GM18909 (cell line): ENCODE results near the gene UBAC1.

ENCODE experiments used
- ATAC-seq: cut with Tn5 transposase; IDR thresholded peaks from one replicate; pipeline ENCODE4 v1.9.1; 2021; ENCODE audit warnings: mild to moderate bottlenecking; ENCODE audit not compliant: unreplicated experiment, poor library complexity

UBAC1 gene

DNA sequence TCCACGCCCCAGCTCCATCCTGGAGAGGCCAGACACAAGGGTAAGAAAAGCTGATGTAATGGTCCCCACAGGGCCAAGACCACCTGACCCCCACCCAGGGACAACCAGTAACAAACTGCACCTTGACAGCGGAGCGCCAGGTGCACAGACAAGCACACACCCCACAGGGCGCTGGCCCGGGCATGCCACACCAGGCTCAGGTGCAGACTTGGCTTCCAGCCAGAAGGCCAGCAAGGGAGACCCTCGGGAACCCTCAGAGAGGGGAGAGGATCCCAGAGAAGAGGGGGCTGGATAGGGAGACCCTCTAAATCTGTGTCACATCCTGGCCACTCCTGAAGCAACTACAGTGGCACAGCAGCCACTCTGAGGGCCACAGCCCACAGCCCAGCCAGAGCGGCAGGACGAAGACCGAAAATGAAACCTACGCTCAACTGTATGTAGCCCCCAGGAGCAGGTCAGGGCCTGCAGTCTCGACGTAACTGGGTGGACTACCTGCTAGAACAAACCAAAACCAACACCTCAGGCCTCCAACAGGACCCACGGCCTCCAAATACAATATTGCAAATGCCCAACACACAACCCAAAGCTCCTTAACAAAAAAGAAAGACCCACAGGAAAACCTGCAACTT lies 72.3 kb downstream of the UBAC1 start:
- no peak for ATAC-seq

DNA sequence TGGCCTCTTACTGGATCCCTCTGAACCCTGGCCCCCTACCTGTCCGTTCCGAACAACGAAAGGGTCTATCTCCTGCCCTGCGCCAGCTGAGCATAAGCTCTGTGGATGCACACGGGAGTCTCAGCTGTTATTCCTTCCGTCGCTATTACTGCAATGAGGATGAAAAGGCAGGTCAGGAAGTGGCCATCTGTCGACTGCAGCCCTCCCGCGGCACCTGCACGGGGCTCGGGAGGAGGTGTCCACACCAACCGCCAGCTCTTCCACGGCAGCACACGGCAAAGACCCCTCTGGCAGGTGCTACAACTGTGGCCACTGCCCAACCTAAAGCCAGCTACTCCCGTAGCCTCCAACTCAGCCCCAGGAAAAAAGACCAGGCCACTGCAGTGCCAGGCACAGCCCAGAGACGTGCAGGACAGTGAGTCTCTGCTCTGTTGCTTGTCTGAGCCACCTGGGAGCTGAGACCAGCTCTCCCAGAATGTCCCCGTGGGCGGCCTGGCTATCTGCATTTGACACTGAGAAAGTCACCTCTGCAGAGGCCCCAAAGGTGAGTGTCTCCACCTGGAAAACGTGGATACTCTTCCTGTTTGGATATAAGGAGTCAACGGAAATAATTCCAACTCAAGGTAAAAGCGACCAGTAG lies 72.9 kb downstream of the UBAC1 start:
- ATAC-seq, result no peak

DNA sequence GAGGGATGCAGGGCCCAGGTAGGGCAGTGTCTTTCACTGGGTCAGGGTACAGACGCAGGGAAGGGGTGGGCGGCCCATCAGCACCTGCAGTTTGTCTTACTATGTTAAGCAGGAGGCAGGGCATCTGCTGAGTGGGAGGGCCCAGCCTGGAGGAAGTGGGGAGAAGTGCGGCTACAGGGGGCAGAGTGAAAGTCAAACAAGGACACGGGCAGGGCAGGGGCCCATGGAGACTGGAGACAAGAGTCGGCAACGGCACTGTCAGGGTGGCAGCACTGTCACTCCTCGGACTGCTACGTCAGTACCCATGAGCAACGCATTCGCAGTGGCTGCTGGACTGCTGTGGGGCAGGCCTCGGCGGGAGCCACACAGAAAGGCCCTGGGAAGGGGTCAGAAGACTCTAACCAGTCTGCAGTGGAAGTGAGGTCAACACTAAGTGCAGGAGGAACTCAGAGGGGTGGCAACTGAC lies 73.6 kb downstream of the UBAC1 start:
- ATAC-seq, result peak; percentile 45

DNA sequence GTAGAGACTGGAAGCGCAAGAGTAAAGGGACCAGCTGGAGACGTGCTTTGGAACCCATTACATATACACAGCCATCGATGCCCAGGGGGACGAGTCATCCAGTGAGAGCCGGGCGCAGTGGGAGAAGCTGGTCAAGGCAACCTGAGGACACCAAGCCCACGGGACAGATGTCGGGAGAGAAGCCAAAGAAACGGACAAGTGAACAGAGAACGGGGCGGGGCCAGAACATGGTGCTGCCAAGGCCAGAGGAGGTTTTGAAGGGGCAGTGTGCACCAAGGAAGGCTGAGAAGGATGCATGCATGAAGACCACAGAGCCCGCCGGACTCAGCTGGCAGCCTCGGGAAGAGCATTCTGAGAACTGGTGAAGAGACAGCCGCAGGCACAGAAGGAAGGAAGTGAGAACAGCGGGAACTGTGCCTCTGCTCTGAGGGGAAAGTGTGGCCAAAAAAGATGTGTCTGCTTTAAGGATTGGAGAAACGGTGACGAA lies 74.1 kb downstream of the UBAC1 start:
- no peak for ATAC-seq

DNA sequence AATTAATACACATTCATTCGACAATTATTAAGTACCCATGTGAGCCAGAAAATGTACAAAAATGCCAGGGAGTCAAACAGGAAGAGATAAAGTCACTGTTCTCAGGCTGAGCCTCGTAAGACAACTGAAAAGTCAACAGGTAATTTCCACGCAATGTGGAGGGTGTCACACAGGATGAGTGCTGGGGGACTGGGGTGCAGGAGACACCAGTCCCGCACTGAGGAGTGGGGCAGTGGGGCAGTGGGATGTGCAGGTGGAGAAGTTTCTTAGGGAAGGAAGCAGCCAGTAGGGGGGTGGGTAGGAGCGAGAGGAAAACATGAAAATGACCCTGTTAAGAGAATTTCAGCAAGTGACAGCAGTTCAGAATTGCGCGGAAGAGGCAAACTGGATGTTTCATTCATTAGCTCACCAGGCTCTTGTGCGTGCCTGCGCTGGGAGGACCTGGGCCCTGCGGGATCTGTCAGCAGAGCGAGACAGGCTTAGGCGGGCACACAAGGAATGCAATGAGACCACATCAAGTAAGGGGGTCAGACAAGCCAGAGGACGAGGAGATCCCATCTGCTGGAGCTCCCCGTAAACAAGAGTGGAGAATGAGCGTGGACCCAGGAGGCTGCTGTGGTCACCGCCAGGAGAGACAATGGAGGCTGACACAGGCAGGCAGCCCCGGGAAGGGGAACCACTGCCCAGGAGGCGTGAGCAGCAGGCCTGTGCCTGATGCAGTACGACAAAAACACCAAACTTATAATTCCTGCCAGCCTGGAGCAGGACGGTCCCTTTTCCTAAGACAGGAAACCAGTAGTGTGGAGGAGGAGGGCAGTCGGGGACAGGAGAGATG lies 74.8 kb downstream of the UBAC1 start:
- no peak for ATAC-seq

DNA sequence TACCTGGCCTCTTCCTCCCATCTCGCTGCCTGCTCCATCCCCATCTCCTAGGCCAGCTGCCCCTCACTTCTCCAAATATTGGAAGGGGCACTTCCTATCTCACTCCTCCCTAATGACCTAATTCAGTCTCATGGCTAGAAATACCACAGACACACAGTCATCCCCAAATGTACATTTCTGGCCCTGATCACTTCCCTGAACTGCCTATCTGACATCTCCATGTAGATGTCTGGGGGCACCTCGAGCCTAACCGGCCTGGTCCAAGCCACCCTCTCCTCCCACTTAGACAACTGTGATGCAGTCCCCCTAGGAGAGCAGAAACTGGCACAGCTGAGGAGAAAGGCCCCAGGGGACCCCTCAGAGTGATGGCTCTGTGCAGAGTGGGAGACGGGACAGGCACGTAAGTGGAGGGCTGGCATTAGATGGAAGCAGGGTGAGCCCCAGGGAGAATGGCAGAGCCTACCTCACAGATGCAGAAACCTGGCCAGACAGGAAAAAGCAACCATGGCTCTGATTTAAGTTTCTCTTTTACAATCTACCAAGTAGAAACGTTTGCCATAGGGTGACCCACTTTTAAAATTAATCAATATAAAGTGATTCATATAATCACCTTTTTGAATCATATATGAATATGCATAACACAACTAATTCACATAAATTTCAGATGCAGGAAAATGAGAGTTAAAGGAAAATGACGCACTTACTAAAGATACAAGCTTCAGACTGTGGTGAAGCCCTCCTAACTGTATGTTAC lies 75.9 kb downstream of the UBAC1 start:
- no peak for ATAC-seq

DNA sequence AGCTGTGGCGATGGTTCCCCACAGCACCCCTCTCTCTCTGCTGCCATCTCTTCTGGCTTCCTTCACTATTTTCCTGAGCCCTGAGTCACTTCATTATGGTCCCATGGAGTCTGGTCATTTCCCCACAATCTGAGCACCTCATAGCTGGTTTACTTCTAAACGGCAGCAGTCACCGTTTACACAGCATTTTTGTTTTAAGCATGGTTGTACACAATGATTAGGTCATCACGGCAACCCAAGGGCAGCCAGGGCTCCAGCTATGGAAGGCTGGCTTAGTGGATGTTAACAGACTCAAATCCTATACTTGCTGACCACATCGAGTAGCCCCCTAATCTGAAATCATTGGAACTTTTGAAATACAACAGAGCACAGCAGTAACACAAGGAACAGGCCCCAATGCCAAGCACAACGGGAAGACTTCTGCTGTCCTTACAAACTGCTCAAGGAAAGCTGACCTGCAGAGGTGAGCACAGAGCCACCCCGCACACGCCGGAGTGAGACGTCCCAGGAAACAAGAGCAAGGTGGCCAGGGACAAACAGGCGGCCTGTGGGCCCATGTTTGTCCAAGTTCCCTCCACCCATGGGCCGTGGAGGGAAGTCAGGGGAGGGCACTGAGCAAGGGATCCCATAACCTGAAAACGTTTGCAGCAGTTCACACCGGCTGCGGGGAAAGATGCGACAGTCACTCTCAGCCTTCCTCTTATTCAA lies 76.7 kb downstream of the UBAC1 start:
- no peak for ATAC-seq

DNA sequence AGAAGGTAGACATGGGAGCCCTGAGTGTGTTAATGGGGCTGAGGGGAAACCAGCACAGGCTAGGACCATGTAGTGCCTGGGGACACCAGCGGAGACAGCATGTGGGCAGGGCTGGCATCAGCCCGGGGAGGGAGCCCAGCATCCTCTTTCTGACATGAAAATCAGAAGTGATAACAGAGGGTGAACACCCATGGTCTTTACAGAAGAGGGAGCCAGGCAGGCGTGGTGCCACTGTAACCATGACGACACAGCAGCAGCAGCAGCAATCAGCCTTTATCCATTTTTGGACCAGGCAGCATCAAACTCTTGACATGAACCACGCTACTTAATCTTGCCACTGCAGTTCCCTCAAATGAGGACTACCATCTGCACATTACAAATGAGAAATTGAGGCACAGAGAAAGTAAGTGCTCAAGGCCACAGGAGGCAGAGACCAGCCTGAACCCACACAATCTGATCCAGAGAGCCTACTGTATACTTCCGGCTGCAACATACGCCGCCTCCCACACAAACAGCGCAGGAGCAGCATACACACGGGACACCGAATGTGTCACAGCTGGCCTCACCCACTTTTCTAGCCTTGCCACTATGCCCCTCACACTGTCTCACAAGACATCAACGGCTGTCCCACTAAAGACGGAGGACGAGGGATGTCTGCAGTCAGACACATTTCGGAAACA lies 77.6 kb downstream of the UBAC1 start:
- ATAC-seq, result no peak
